Caco-2 (cell line): ENCODE data around the gene CERKL. TPM values are rescaled to one million over a fixed set of nuclear protein-coding genes. Genes with fewer than 3 reads are reported as not detected.

Experiments
- BruUV-seq: library from RNA; stranded (reverse); fragments of 400-500 nt; replicated peaks from 2 replicates; lab custom pipeline; 2021; lab: Mats Ljungman, UMichigan
- CTCF ChIA-PET: fragments of 300-600 bp; sonication (Branson Sonifier 250); formaldehyde crosslinking; loops from one replicate; lab custom pipeline; 2022; ENCODE audit warnings: antibody characterized with exemption; lab: Charles Lee
- POLR2A ChIA-PET: fragments of 300-600 bp; sonication (Branson Sonifier 250); formaldehyde crosslinking; loops from one replicate; lab custom pipeline; 2022; ENCODE audit warnings: antibody characterized with exemption; lab: Charles Lee
- DNase-seq, 2 experiments: peaks; one replicate each; pipeline versions ENCODE4 v3.0.0 to v3.0.0-alpha.2; 2020 to 2022
- H3K27me3 ChIP-seq: replicated peaks from 2 replicates; pipeline ENCODE4 v1.6.0; 2011; ENCODE audit warnings: low read length; ENCODE audit not compliant: control insufficient read depth, insufficient read depth
- H3K36me3 ChIP-seq: 2 replicates; pipeline ENCODE4 v1.5.1; 2011; ENCODE audit warnings: low read length; ENCODE audit not compliant: control insufficient read depth, insufficient read depth
- H3K4me1 ChIP-seq: fragments of 250-450 bp; sonication (Bioruptor Pico); 2 replicates; pipeline ENCODE4 v1.5.1; 2020; ENCODE audit warnings: mild to moderate bottlenecking
- H3K4me3 ChIP-seq: 2 replicates; pipeline ENCODE4 v1.5.1; 2011; ENCODE audit warnings: low read depth, mild to moderate bottlenecking, control low read depth, low read length
- H3K9me3 ChIP-seq: fragments of 250-450 bp; sonication (Bioruptor Pico); 2 replicates; pipeline ENCODE4 v1.5.1; 2020; ENCODE audit warnings: mild to moderate bottlenecking, moderate library complexity
- H3K27ac Mint-ChIP-seq: one replicate; pipeline ENCODE4 v1.8.0; 2022; ENCODE audit warnings: mixed read lengths; ENCODE audit not compliant: unreplicated experiment
- H3K27me3 Mint-ChIP-seq: one replicate; pipeline ENCODE4 v1.8.0; 2022; ENCODE audit warnings: mixed read lengths; ENCODE audit not compliant: insufficient read depth, unreplicated experiment
- H3K36me3 Mint-ChIP-seq: one replicate; pipeline ENCODE4 v1.8.0; 2022; ENCODE audit warnings: mild to moderate bottlenecking, mixed read lengths; ENCODE audit not compliant: insufficient read depth, unreplicated experiment
- H3K4me1 Mint-ChIP-seq: one replicate; pipeline ENCODE4 v1.8.0; 2022; ENCODE audit warnings: low read depth, mixed read lengths; ENCODE audit not compliant: unreplicated experiment
- H3K4me3 Mint-ChIP-seq: one replicate; pipeline ENCODE4 v1.8.0; 2022; ENCODE audit warnings: mild to moderate bottlenecking, moderate library complexity, mixed read lengths; ENCODE audit not compliant: unreplicated experiment
- H3K9me3 Mint-ChIP-seq: one replicate; pipeline ENCODE4 v1.8.0; 2022; ENCODE audit warnings: mixed read lengths; ENCODE audit not compliant: unreplicated experiment
- intact Hi-C: fragments of 100-400 bp; cut with micrococcal nuclease; formaldehyde crosslinking; loops from one replicate; pipeline ENCODE4 v1.10.0; 2022; ENCODE audit not compliant: unreplicated experiment
- total RNA-seq: library from RNA; stranded (reverse); gene quantifications from 2 replicates; pipeline ENCODE4 v1.2.3, GENCODE V29; 2022
- TF ChIP-seq, protein P1 (sequence below), 2 experiments: fragments of 200-600 bp in 1 of 2; IDR thresholded peaks; 1 replicate in 1 of 2; 2 replicates in 1 of 2; pipeline versions ENCODE4 v1.5.1 to v1.8.0; 2011 to 2022; ENCODE audit warnings: antibody characterized with exemption in 1 of 2, control low read depth in 1 of 2, inconsistent platforms in 1 of 2, low read depth in 1 of 2, low read length in 1 of 2, mild to moderate bottlenecking in 1 of 2, moderate library complexity in 1 of 2; ENCODE audit not compliant: insufficient read depth in 1 of 2, severe bottlenecking in 1 of 2, unreplicated experiment in 1 of 2

CERKL gene
- total RNA-seq, 1 experiment from 2014 or later, result not detected

DNA sequence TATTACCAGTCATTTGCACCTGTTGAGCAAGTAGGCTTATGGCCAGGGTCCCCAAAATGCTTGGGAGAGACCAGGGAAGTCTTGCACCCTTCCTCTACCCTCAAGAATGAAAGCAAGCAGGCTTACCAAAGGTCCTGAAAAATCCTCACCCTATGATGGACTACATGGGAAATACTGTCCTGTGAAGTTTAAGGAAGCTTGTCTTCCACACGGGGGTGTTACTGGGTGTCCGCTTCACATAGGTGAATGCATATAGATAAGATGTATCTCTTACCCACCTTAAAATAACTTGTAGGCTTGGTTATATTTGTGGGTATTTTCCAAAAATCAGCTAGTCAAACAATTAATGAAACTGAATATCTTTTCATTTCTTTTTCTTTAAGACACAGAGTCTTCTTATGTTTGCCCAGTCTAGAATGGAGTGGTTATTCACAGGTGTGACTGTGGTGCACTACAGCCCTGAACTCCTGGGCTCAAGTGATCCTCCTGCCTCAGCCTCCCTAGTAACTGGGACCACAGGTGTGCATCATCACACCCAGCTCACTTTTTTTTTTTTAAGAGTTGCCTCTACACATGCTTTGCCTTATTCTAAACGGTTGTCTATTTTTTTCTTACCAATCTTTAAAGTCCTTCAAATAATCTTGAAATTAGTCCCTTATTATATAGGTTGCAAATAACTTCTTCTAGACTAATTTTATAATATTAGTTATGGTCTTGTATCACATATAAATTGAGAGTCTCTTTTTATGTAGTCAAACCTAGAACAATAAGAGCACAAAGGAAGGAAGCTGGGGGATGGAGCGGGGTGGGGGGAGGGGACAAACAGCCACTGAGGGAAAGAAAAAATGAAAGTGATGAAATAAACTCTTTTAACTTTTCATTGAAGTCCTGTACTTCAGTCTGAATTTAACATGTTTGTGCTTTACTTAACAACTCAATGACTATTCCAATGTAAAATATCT lies 49.0 kb downstream of the CERKL start:
- no peak for DNase-seq
- no peaks in the 10 kb centered on the region for H3K4me1 ChIP-seq
- no TSS peak for BruUV-seq
- intact Hi-C loops, result no loop called here
- H3K36me3 Mint-ChIP-seq, result no peaks in the 10 kb centered on the region
- TF ChIP-seq, protein P1, sequence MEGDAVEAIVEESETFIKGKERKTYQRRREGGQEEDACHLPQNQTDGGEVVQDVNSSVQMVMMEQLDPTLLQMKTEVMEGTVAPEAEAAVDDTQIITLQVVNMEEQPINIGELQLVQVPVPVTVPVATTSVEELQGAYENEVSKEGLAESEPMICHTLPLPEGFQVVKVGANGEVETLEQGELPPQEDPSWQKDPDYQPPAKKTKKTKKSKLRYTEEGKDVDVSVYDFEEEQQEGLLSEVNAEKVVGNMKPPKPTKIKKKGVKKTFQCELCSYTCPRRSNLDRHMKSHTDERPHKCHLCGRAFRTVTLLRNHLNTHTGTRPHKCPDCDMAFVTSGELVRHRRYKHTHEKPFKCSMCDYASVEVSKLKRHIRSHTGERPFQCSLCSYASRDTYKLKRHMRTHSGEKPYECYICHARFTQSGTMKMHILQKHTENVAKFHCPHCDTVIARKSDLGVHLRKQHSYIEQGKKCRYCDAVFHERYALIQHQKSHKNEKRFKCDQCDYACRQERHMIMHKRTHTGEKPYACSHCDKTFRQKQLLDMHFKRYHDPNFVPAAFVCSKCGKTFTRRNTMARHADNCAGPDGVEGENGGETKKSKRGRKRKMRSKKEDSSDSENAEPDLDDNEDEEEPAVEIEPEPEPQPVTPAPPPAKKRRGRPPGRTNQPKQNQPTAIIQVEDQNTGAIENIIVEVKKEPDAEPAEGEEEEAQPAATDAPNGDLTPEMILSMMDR (IDR thresholded peaks at IDR 0.05; ENCODE audit: insufficient read depth in 1 of 2, low read depth in 1 of 2, low read length in 1 of 2, severe bottlenecking in 1 of 2, unreplicated experiment in 1 of 2), result no peak
- no peaks in the 10 kb centered on the region for H3K27me3 ChIP-seq
- H3K4me1 Mint-ChIP-seq, result no peaks in the 10 kb centered on the region
- H3K27ac Mint-ChIP-seq, result no peak overlapping the region
- H3K9me3 ChIP-seq, result no peaks in the 10 kb centered on the region
- CTCF ChIA-PET, result no interaction called here
- H3K27me3 Mint-ChIP-seq, result peaks cover 4% of the 10 kb centered on the region
- no peak overlapping the region for H3K4me3 Mint-ChIP-seq
- no peaks in the 10 kb centered on the region for H3K36me3 ChIP-seq
- peaks cover 11% of the 10 kb centered on the region for H3K9me3 Mint-ChIP-seq
- H3K4me3 ChIP-seq, result no peak overlapping the region
- POLR2A ChIA-PET, result no interaction called here

DNA sequence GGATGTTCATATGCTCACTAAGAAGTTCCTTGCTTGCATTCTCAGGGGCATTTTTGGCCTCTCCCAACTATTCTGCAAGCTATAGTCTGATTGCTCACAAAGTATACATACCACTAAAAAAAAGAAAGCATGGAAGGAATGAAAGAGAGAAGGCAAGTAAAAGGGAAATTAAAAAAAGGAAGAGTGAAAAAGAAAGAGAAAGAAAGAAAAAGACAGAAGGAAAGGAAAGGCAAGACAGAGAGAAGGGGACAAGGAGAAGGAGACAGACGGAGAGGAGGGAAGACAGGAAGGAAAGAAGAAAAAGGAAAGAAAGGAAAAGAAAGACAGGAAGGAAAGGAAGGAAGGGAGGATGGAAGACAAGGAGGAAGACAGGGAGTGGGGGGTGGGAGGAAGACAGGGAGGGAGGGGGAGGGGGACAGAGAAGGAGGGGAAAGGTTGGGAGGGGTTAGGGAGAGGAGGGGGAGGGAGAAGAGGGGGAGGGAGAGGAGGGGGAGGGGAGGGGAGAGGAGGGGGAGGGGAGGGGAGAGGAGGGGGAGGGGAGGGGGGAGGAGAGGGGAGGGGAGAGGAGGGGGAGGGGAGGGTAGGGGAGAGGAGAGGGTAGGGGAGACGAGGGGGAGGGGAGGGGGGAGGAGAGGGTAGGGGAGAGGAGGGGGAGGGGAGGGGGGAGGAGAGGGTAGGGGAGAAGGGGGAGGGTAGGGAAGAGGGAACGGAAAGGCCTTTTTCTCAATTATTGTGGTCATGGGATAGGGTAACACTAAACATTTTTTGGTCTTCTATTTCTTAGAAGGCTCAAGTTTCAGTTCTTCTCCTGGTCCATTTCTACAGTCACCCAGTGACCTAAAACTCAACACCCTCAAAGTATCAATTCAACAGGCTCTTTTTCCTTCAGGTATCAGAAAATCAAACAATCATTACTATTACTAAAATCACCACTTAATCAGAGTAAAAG lies 50.7 kb downstream of the CERKL start:
- BruUV-seq, result no TSS peak
- H3K4me3 ChIP-seq, result no peak overlapping the region
- no peaks in the 10 kb centered on the region for H3K27me3 ChIP-seq
- Mint-ChIP-seq H3K9me3 (peaks cover 11% of the 10 kb centered on the region), H3K36me3 (no peaks in the 10 kb centered on the region), H3K4me3 (no peak overlapping the region), H3K27ac (no peak overlapping the region), H3K27me3 (peaks cover 4% of the 10 kb centered on the region), H3K4me1 (no peaks in the 10 kb centered on the region)
- CTCF ChIA-PET, result no interaction called here
- H3K36me3 ChIP-seq, result no peaks in the 10 kb centered on the region
- DNase-seq, result no peak
- H3K4me1 ChIP-seq, result no peaks in the 10 kb centered on the region
- intact Hi-C loops, result no loop called here
- POLR2A ChIA-PET, result no interaction called here
- TF ChIP-seq, protein P1 (IDR thresholded peaks at IDR 0.05; ENCODE audit: insufficient read depth in 1 of 2, low read depth in 1 of 2, low read length in 1 of 2, severe bottlenecking in 1 of 2, unreplicated experiment in 1 of 2), result no peak
- no peaks in the 10 kb centered on the region for H3K9me3 ChIP-seq

DNA sequence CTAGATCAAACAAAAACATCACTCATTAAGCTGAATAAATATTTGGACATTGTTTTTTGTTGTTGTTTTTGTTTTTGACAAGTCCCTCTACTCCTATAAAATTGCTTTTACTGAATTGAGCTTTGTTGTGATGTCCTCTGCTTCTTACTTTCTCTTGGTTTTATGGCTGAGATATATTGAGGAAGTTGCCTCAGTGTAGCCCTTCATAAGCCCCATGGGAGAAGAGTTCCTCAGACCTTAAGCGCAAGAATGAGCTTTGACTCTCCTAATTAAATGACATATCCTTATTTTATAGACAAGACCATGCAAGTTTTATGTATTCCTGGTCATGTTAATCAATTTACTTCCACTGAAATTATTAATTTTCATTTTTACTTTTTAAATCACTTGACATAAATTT lies 54.9 kb downstream of the CERKL start:
- intact Hi-C loops, result no loop called here
- CTCF ChIA-PET, result no interaction called here
- Histone ChIP-seq H3K9me3 (no peaks in the 10 kb centered on the region), H3K4me1 (no peaks in the 10 kb centered on the region), H3K27me3 (no peaks in the 10 kb centered on the region), H3K36me3 (no peaks in the 10 kb centered on the region), H3K4me3 (no peak overlapping the region)
- Mint-ChIP-seq H3K4me3 (no peak overlapping the region), H3K36me3 (no peaks in the 10 kb centered on the region), H3K4me1 (no peaks in the 10 kb centered on the region), H3K9me3 (peaks cover 11% of the 10 kb centered on the region), H3K27ac (no peak overlapping the region), H3K27me3 (peaks cover 4% of the 10 kb centered on the region)
- TF ChIP-seq, protein P1 (IDR thresholded peaks at IDR 0.05; ENCODE audit: insufficient read depth in 1 of 2, low read depth in 1 of 2, low read length in 1 of 2, severe bottlenecking in 1 of 2, unreplicated experiment in 1 of 2), result no peak
- BruUV-seq, result no TSS peak
- no peak for DNase-seq
- POLR2A ChIA-PET, result no interaction called here
